ENCODE data around the gene PLA2G4F.

The PLA2G4F gene

GRCh38 chr15:42156243-42156922 is at the start of gene PLA2G4F:
Gene PLA2G4F, minus strand, starts transcription at chr15:42156636. Its CDS starts 87 bp downstream, at chr15:42156549.
- no peak for DNase-seq (ENCODE audit: low read depth)

GRCh38 chr15:42203891-42204290 is 47.5 kb upstream of the PLA2G4F start:
- no peak for DNase-seq (ENCODE audit: low read depth)

GRCh38 chr15:42202653-42203052 is 46.2 kb upstream of the PLA2G4F start:
- DNase-seq (ENCODE audit: low read depth), result no peak

GRCh38 chr15:42201801-42202200 is 45.4 kb upstream of the PLA2G4F start:
- DNase-seq (ENCODE audit: low read depth), result no peak

GRCh38 chr15:42199126-42199525 is 42.7 kb upstream of the PLA2G4F start:
- DNase-seq (ENCODE audit: low read depth), result no peak

GRCh38 chr15:42198516-42198915 is 42.1 kb upstream of the PLA2G4F start:
- no peak for DNase-seq (ENCODE audit: low read depth)

GRCh38 chr15:42194513-42194912 is 38.1 kb upstream of the PLA2G4F start:
- DNase-seq (ENCODE audit: low read depth), result no peak

GRCh38 chr15:42193383-42193782 is 36.9 kb upstream of the PLA2G4F start:
- no peak for DNase-seq (ENCODE audit: low read depth)

- DNase-seq (ENCODE audit: low read depth), result no peak
Observed at GRCh38 chr15:42191610-42192346, 35.3 kb upstream of the PLA2G4F start.

- DNase-seq (ENCODE audit: low read depth), result no peak
Observed at GRCh38 chr15:42190370-42190769, 33.9 kb upstream of the PLA2G4F start.

- DNase-seq (ENCODE audit: low read depth), result no peak
Observed at GRCh38 chr15:42185801-42186200, 29.4 kb upstream of the PLA2G4F start.

- DNase-seq (ENCODE audit: low read depth), result no peak
Observed at GRCh38 chr15:42184736-42185135, 28.3 kb upstream of the PLA2G4F start.

GRCh38 chr15:42184296-42184695 is 27.9 kb upstream of the PLA2G4F start:
- DNase-seq (ENCODE audit: low read depth), result no peak

- DNase-seq (ENCODE audit: low read depth), result no peak
Observed at GRCh38 chr15:42182961-42183360, 26.5 kb upstream of the PLA2G4F start.

- DNase-seq (ENCODE audit: low read depth), result no peak
Observed at GRCh38 chr15:42182328-42182886, 26.0 kb upstream of the PLA2G4F start.

- DNase-seq (ENCODE audit: low read depth), result no peak
Observed at GRCh38 chr15:42178056-42178455, 21.6 kb upstream of the PLA2G4F start.

GRCh38 chr15:42175671-42176070 is 19.2 kb upstream of the PLA2G4F start:
- DNase-seq (ENCODE audit: low read depth), result no peak

GRCh38 chr15:42172475-42172874 is 16.0 kb upstream of the PLA2G4F start:
- no peak for DNase-seq (ENCODE audit: low read depth)

GRCh38 chr15:42171795-42172194 is 15.4 kb upstream of the PLA2G4F start:
- no peak for DNase-seq (ENCODE audit: low read depth)

GRCh38 chr15:42171122-42171521 is 14.7 kb upstream of the PLA2G4F start:
- no peak for DNase-seq (ENCODE audit: low read depth)

GRCh38 chr15:42166225-42166940 is 9.9 kb upstream of the PLA2G4F start:
- DNase-seq (ENCODE audit: low read depth), result no peak

GRCh38 chr15:42165106-42165505 is 8.7 kb upstream of the PLA2G4F start:
- DNase-seq (ENCODE audit: low read depth), result no peak
